GM21529 (cell line): ENCODE data around the gene TP53I11.

Experiments
- ATAC-seq: cut with Tn5 transposase; IDR thresholded peaks from one replicate; pipeline ENCODE4 v1.9.1; 2021; ENCODE audit not compliant: unreplicated experiment

The TP53I11 gene

DNA sequence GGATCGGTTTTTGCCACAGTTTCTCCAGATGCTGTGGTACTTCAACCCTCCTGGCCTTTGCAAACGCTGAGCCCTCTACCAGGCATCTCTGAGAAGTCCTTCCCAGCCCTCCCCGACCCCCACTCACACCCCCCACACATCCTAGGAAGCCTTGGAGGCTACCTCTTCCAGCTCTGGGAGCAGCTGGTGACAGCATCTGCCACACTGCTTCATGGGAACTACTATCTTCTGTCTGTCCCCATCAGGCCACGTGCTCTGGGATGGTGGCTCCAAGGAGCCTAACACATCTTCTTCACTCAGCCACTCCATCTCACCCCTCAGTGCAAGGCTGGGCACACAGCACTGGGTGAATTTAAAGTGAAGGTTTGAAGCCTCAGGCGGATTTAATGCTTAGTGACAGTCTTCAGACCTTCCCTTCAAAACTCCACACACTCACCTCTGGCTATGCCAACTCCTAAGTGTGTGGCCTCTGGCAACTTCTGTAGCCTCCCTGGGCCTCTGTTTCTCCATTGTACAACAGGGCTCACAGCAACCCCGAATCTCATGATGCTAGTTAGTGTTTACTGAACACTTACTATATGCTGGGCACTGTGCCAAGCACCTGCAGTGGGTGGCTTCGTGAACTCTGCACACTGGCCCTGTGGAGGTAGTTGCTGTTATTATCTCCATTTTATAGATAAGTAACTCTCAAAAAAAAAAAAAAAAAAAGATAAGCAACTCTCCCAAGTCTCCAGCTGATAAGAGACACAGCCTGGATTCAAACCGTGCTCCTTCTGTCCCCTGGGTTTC, 7.3 kb upstream of the TP53I11 start:
- ATAC-seq: no peak

DNA sequence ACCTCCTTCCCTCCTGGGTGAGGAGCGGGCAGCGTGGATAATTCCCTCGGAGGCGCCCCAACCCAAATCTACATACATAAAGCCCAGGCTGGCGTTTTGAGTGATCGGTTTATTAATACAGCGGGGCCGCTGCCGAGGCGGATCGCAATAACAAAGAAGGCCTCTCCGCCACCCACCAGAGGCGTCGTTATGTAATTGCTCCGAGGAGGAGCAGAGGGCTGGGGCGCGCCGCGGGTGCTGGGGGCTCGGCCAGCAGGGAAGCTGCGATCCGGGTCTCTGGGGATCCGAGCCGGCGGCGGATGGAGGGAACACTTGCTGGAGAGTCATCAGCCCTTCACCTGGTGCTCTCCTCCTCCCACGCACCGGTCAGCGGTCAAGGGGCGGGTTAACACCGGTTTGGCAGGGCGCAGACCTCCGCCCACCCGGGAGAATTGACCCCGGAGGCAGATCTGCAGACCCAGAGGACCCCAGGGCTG, 6.4 kb upstream of the TP53I11 start:
- ATAC-seq: no peak

DNA sequence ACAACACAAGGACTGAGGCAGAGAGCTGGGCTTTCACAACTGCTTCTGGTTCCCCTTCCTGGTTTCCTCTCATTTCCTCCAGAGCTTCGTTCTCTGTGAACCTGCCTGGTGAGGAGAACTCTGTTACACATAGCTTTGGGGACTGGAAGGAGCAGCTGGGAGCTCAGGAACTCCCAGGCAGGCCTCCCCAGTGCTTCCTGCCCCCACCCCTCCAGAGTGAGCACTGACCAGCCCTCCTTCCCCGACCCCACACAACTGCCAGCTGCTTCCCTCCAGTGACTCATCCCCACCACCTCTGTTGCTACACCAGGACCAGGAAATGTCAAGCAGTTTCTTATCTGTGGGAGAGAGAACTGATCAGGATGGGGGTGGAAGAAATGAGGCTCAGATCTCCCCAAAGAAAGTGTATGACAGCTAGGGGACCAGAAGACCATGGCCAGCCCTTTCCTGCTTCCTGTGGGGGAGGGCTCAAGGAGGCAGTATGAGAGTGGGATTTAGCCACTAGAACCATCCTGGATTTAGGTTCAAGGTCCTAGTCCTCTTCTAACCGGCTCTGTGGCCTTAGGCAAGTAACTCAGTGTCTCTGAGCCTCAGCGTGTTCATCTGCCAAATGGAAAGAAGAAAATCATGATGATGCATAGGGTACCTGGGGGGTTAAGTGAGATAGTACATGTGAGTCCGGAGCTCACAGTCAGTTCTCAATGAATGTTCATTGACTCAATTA, 4.5 kb upstream of the TP53I11 start:
- no peak for ATAC-seq

DNA sequence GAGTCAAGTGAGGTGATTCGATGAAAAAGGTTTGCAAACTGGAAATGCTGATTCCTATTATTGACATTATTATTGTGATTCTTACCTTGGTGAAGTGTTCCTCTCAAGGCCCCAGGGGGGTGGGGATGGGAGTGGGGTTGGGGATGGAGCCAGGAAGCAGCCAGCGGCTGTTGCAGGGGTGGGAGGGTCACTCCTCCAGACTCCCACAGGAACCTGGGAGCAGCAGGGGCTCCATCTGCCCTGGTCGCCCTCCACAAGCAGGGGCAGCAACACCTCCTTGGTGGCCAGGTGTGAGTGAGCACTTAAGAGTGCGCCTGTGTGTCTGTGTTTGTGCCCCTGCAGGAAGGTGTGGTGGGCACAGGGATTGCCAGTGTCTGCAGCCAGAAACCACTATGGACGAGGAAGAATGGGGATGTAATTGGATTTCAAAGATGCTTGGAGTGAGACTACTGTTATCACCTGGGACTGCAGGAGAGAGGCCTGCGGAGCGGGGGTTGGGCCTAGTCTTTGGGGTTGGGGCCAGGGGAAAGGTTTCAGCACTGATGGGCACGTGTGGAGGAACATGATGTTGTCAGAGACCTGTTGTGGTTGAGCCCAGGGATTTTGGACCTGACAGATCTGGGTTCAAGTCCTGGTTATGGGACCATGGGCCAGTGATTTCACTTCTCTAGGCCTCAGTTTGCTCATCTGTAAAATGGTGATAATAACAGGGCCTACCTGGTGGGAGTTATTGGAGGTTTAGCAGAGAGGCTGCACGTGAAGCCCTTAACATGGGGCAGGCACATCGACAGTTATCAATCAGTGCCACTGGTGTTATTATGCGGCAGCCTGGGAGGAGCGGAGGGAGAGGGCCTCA, 3.6 kb upstream of the TP53I11 start:
- no peak for ATAC-seq

DNA sequence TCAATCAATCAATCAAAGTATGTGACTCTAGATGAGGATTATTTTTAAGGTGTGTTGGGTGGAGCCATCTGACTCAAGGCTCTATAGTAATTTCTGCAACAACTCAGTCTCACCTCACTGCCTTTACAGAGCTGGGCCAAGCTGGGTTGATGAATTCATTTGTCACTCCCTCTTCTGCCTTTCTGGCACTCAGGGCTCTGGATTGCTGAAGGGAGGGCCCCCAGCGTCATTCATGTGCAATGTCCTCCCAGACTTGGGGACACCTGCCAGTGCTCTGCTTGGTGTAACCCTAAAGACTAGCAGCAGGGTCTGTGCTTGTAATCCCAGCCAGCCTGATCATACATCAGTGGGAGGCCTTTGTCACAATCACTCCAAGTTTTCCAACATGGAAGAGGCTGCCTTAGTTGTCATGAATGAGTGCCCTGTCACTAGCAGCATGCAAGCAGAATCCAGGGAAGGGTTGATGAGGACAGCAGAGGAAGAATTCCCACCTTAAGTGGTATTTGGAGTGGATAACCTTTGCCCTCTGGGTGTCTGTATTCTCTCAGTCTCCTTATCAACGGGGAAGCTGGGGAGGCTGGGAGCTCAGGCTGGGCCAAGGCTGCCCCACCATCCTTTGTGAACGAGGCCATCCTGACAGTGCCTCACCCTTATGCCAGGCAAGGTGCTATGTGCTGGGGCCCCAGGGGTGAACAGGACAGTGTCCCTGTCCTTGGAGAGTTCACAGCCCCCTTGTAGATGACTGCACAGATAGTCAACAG, 2.0 kb upstream of the TP53I11 start:
- no peak for ATAC-seq

DNA sequence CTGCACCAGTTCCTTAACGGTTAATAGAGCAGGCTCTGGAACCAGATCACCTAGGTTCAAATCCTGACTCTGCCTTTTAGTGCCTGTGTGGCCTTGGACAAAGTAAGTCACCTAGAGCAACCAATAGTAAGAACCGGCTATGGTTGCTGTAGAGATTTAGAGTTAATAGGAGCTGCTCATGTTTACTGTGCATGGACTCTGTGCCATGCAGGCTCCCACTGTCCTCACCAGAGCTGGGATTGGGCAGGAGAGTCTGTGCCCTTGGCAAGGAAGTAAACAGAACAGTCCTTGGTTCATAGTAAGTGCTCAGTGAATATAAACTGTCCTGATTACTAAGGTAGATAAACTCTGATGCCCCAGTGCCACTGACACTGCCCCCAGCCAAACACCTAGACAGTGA, 1.4 kb upstream of the TP53I11 start:
- no peak for ATAC-seq

DNA sequence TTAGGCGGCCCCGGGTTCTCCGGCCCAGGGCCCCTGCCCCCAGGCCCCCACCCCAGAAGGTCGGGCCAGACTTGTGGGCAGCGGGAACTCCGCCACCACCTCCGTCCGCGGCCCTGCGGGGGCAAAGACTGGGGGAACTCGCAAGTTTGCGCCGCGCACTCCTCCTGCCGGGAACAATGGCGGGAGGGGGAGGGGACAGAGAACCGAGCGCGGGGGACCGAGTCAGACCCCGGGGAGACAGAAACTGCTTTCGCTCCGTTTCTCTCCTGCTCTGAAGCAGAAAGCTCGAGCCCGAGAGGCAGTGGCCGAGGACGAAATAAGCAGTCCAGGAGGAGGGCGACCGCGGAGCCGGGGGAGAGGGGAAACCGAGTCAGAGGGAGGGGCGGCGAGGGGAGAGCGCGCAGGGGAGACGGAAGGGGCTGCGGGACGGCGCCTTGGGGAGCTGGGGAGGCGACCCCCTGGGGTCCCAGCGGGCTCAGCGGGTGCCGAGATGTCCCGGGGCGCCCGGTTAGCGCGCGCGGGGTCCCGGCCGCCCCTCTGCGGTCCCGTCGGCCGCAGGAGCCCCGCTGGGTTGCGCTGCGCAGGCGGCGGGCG, 555 bp downstream of the TP53I11 start:
- no peak for ATAC-seq

DNA sequence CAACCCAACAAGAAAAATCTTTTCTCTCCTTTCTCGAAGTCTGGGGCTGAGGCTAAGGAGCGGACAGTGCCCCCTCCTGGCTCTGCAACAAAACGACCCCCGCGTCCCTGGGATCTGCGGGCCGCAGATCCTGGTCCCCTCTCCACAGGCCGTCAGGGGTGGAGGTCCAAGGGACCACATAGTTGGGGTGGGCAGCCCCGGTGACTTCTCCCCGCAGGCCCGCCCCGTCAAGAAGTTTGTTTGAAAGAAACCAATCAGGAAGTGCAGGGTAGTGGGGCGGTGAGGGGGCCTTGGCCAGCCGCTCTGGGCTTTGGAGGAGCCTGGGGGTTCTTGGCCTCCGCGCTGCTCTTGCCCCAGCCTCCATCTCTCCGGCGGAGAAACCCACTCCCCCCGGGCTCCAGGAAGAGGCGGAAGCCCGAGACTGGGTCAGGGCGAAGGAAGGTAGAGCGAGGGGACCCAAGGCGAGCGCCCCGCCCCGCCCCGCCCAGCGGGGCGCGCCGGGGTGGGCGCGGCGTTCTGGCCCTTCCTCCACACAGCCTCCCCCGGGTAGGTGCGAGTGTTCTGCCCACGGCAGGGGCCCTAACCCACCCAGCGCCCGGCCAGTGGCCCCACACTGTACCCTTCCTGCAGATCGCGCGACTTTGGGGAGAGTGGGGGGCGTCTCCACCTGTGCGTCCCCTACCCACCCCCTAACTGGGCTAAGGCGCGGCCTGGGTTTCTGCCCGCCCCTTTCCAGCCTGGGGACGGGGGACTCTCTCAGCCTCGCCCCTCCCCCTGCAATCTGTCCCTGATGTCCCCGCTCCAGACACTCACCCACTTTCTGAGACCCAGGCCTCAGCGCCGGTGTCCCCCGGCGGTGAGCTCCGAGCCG, 1.3 kb downstream of the TP53I11 start:
- no peak for ATAC-seq

DNA sequence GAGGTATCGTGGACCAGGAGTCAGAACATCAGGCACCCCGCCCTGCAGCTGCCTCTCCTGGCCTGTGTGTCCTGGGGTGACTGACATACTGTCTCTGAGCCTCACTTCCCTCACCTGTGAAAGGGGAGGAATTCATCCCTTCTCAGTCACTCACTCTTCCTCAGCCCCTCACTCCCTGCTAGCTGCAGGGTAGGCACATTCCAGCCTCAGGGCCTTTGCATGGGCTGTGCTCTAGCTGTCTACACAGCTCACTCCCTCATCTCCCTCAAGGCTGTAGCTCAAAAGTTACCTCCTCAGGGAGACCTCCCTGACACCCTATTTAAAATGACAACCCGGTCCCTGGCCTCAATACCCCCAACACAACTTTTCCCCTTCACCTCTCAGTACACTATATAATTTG, 2.5 kb downstream of the TP53I11 start:
- no peak for ATAC-seq

DNA sequence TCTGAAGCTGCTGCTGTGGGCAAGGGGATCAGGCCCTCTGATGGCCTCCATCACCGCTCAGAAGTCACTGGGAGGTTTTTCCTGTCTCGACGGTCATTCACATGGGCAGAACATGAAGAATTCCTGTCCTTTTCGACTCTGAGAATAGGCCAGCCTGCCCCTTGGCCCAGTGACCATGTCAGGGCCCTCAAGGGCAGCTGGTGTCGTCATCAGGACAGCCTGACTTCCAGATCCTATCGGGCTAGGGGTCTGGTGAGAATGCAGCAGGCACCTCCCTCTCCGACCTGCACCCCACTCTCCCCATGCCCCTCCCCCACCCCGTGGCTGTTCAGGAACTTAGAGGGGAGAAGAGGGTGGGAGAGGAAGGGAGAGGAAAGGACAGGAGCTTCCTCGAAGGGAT, 3.6 kb downstream of the TP53I11 start:
- no peak for ATAC-seq

DNA sequence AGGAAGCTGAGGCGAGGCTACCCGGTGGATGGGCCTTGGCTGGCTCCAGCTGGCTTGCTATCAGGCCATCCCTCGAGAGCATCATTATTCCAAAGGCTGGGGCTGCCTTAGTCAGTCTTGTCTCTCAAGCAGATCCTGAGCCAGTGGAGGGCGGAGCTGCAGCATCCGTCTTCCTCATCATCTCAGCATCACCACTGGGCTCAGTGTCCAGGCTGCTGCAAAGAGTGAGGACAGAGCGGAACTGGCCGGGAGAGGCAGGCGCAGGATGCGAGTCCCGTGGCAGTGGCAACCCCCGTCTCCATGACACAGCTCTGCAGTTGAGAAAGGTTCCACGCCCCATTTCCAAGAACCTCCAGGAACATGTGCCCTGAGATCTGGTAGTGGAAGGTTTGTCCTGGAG, 4.4 kb downstream of the TP53I11 start:
- ATAC-seq: no peak

DNA sequence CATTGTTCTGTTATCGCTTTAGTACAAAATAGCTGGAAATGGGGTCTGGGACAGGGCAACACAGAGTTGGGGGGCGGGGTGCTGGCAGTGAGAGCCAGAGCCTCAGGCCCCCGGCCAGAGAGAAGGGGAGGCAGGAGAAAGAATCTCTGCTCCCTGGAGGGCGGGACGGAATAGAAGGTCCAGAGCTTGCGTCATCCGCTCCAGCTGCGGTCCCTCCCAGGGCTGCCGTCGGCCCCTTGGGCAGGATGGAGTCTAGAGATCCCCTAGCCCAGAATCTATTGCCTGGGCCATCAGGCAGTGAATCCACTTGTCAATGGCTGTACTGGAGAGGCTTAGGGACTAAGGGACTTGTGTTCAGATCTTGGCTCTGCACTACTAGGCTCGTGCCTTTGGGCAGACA, 5.0 kb downstream of the TP53I11 start:
- ATAC-seq: no peak

DNA sequence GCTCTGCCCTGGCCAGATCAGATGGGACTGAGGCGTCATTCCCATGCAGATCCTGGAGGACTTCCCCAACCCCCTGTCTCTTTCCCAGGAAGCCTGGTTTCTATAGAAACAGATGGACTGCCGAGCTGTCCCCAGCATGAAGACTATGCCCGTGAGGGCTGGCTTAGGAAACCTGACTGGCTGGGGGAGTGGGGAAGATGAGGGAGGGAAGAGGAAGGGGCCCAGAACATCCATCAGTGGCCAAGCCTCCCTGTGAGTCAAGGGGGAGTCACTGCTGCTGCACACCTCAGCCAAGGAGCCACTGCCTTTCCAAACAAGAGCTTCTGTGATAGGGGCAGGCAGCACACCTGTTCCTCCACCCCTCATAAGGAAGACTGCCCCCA, 5.8 kb downstream of the TP53I11 start:
- no peak for ATAC-seq

DNA sequence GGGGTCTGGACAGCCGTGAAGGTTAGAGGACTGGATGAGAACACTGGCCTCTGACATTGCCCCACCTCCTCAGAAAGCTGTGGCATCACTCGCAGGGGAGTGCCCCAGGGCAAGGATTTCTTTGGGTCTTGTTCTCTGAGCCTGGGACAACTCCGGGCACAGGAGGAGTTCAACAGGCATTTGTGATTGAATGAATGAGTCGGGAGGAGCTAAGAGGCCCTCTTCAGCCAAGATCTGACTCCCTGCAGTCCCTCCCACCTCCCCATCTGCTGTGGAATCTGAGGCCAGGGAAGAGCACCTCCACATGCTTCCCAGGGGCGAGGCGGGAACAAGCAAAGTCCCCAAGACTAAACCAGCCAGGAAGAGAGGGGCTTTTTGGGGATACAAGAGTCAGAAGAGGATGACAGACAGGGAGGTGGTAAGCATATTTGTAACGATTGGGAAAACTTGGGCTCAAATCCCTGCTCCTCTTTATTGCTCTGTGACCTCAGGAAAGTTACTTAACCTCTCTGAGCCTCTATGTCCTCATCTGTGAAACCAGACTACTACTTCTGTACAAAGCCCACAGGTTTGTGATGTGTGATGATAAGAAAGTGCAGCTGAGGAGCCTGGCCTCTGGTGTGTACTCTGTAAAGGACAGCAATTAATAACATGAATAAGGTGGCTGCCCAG, 6.4 kb downstream of the TP53I11 start:
- no peak for ATAC-seq

DNA sequence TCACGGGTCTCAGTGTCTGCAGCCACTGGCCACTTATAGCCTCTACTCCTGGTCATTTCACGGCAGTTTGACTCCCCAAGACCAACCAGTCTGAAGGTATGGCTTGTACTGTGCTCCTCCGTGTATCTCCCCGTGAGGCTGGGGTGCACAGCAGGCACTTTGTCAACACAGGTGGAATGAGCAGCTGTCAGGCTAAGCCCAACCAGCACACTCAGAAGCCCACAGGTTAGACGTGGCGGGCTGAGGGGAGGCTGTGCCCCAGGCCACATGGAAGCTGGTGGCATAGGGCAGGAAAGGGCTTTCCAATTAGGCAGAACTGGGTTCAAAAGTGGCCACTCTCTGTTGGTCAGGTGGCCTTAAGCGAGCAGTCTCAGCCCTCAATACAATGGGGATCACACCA, 7.0 kb downstream of the TP53I11 start:
- no peak for ATAC-seq

DNA sequence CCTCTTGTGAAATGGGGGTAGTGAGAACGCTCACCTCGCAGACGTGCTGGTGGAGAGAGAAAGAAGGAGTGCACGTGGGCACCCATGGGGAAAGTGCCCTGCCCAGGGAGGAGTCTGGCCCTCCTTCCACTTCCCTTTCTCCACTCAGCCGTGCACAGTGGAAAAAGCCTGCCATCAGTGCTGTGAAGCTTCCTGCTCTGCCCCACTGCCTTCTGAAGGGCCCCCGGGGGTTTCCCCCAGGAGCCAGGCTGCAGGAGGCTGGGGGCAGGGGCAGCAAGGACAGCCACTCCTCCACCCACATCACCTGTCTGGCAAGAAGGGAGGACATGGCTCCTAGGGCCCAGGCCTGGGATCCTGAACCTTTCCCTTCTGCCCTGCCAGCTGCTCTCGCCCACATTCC, 7.6 kb downstream of the TP53I11 start:
- ATAC-seq: peak; percentile 83

DNA sequence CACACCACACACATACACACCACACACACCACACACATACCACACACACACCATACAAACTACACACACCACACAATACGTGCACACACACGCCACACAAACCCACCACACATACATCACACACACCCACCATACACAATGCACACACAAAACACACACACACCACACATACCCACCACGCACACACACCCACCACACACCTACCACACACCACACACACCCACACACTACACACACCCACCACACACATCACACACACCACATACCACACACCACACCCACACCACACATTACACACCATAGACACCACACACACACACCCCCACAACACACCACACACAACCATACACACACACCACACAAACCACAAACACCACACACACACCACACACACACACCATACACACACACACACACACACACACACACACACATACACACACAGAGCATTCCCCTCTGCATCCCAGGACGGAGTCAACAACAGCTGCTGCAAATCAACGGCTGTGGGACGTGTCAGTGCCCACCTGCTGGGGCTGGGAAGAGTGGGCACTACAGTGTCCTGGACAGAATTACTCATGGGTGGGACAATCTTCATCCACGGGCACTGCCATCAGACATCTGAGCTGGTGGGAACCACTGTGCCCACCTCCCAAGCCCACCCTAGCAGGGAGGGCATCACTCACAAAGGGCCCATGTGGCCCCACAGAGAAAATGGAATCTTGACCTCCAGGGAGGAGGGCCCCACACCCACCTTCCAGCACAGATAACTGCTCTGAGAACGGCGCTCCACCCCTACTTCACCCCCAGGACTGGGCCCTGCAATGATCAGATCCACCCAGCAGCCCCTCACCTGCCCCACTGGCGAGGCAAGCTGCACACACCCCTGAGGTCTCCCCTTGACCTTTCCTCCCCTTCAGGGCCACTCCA, 8.4 kb downstream of the TP53I11 start:
- no peak for ATAC-seq
